ENCODE results near the gene GPR42. TPM values are rescaled to one million over a fixed set of nuclear protein-coding genes. Genes with fewer than 3 reads are reported as not detected.

Gene GPR42
- total and polyA plus RNA-seq, 2 of the 4 experiments (the other 2 are of a cell fraction), result not detected

GRCh38 chr19:35341006-35341405, 29.9 kb upstream of the GPR42 start:
- H3K23ac ChIP-seq (ENCODE audit: low read depth, low read length), result no peak overlapping the region
- CTCF ChIA-PET, result no interaction called here
- no peak overlapping the region for H4K91ac ChIP-seq (ENCODE audit: insufficient read depth, low read depth, low read length)
- H4K8ac ChIP-seq (ENCODE audit: low read depth in 2 of 2, low read length in 2 of 2), result no peak overlapping the region
- no peak overlapping the region for H3K9ac ChIP-seq (ENCODE audit: low read depth, low read length)
- intact Hi-C loops (cut with micrococcal nuclease) (no loop called here), dilution Hi-C loops (cut with HindIII; ENCODE audit: low sequenced_read_pairs, unreplicated experiment) (no loop called here), in situ Hi-C loops (cut with MboI; ENCODE audit: low sequenced_read_pairs) (loop anchor here (25.0 kb wide), 1 partner anchor 246 kb away; the partner anchor contains the start of gene PMIS2)
- no peak overlapping the region for H4K5ac ChIP-seq (ENCODE audit: low read depth, low read length)
- no peak overlapping the region for H2AK9ac ChIP-seq (replicated peaks; ENCODE audit: low read depth, low read length, poor library complexity)
- no peaks in the 10 kb centered on the region for H3K9me3 ChIP-seq (ENCODE audit: control insufficient read depth, insufficient read depth, low read length)
- no peak overlapping the region for H2BK5ac ChIP-seq (ENCODE audit: low read depth, low read length, poor library complexity, severe bottlenecking)
- H3K18ac ChIP-seq (ENCODE audit: low read depth, low read length), result no peak overlapping the region
- H3K79me1 ChIP-seq (ENCODE audit: low read depth in 1 of 2, low read length in 2 of 2), result no peaks in the 10 kb centered on the region
- no peak overlapping the region for H2BK20ac ChIP-seq (ENCODE audit: low read depth, low read length)
- BruUV-seq (replicated peaks), result no TSS peak
- H3K4me2 ChIP-seq (ENCODE audit: low read depth, low read length), result no peak overlapping the region
- ATAC-seq (ENCODE audit: low read depth) (no peak), DNase-seq (no peak)
- H2BK15ac ChIP-seq (ENCODE audit: low read depth, low read length), result no peak overlapping the region
- no peaks in the 10 kb centered on the region for H3K36me3 ChIP-seq (ENCODE audit: control insufficient read depth, insufficient read depth, low read length)
- H3K56ac ChIP-seq (ENCODE audit: extremely low read depth, insufficient read depth, low read length), result no peak overlapping the region
- H3K27me3 ChIP-seq (ENCODE audit: control insufficient read depth, insufficient read depth, low read length), result no peaks in the 10 kb centered on the region; the same call in 1 of the 2 replicates
- no peaks in the 10 kb centered on the region for H3K4me1 ChIP-seq (ENCODE audit: control insufficient read depth, insufficient read depth, low read length)
- H3K14ac ChIP-seq (replicated peaks; ENCODE audit: low read depth, low read length), result no peak overlapping the region
- no peak overlapping the region for H3K4me3 ChIP-seq (ENCODE audit: insufficient read depth, low read depth, low read length)
- no peaks in the 10 kb centered on the region for H4K20me1 ChIP-seq (ENCODE audit: insufficient read depth, low read length)
- no peak overlapping the region for H2AFZ ChIP-seq (replicated peaks; ENCODE audit: low read length, poor library complexity)
- H2AK5ac ChIP-seq (ENCODE audit: low read depth, low read length), result no peak overlapping the region
- no peaks in the 10 kb centered on the region for H3K9me1 ChIP-seq (ENCODE audit: insufficient read depth, low read length)
- H3K4ac ChIP-seq (ENCODE audit: low read depth, low read length), result no peak overlapping the region
- no peak overlapping the region for H3K27ac ChIP-seq (ENCODE audit: insufficient read depth, low read length)
- 70% methylated on average over 6 of the region's 16 CpGs; no CpG with 5 or more reads in 1 of the 2 experiments for WGBS, 2 experiments (ENCODE audit: extremely low coverage in 2 of 2, insufficient read length in 1 of 2)
- no peak overlapping the region for H2BK120ac ChIP-seq (ENCODE audit: low read depth, low read length)
- POLR2A ChIA-PET (ENCODE audit: unreplicated experiment), result no interaction called here
- no peak for TF ChIP-seq CEBPB (IDR thresholded peaks at IDR 0.05; ENCODE audit: low read depth, low read length)
- TF ChIP-seq RCOR1 (IDR thresholded peaks at IDR 0.05; ENCODE audit: insufficient replicate concordance, low read length), result no peak
- TF ChIP-seq RFX5 (IDR thresholded peaks at IDR 0.05; ENCODE audit: low read depth, low read length), result no peak
- TF ChIP-seq NFE2L2 (IDR thresholded peaks at IDR 0.05; ENCODE audit: low read depth, low read length), result no peak
- no peak for TF ChIP-seq MAFK (IDR thresholded peaks at IDR 0.05; ENCODE audit: low read depth, low read length)
- no peak for TF ChIP-seq POLR2A (IDR thresholded peaks at IDR 0.05; ENCODE audit: low read depth, low read length)
- no peak for TF ChIP-seq CTCF (conservative IDR thresholded peaks at IDR 0.05; ENCODE audit: low read depth, low read length)
- TF ChIP-seq, protein P1, sequence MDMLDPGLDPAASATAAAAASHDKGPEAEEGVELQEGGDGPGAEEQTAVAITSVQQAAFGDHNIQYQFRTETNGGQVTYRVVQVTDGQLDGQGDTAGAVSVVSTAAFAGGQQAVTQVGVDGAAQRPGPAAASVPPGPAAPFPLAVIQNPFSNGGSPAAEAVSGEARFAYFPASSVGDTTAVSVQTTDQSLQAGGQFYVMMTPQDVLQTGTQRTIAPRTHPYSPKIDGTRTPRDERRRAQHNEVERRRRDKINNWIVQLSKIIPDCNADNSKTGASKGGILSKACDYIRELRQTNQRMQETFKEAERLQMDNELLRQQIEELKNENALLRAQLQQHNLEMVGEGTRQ (IDR thresholded peaks at IDR 0.05; ENCODE audit: low read depth, low read length), result no peak
- TF ChIP-seq MAZ (IDR thresholded peaks at IDR 0.05; ENCODE audit: borderline replicate concordance, low read depth, low read length), result no peak
- no peak for TF ChIP-seq BHLHE40 (IDR thresholded peaks at IDR 0.05; ENCODE audit: low read depth, low read length)
- no peak for TF ChIP-seq SMC3 (IDR thresholded peaks at IDR 0.05; ENCODE audit: low read depth, low read length)
- no peak for TF ChIP-seq MXI1 (IDR thresholded peaks at IDR 0.05; ENCODE audit: borderline replicate concordance, low read depth, low read length)
- TF ChIP-seq RAD21 (IDR thresholded peaks at IDR 0.05; ENCODE audit: low read length), result no peak
- no peak for TF ChIP-seq ELK1 (IDR thresholded peaks at IDR 0.05; ENCODE audit: borderline replicate concordance, low read depth, low read length)
- TF ChIP-seq CHD1 (IDR thresholded peaks at IDR 0.05; ENCODE audit: low read depth, low read length), result no peak
- TF ChIP-seq FOS (IDR thresholded peaks at IDR 0.05; ENCODE audit: low read depth, low read length), result no peak
